Measurements from ENCODE around the gene MYBPC3.
A peak's percentile ranks its signal among the peaks of the same experiment; 100 is the strongest.

MYBPC3 gene

GRCh38 chr11:47347137-47347536, 5.4 kb downstream of the MYBPC3 start:
- Histone ChIP-seq H2BK120ac (ENCODE audit: low read depth, low read length) (peak overlapping the region; percentile 81), H3K4me3 (ENCODE audit: low read length in 2 of 2) (no peak overlapping the region), H3K4me1 (ENCODE audit: control insufficient read depth in 2 of 2, insufficient read depth in 1 of 2, low read depth in 1 of 2, low read length in 2 of 2) (peaks cover 5 to 9% of the 10 kb centered on the region in 2 donors), H4K91ac (ENCODE audit: low read depth, low read length, poor library complexity) (no peak overlapping the region), H2BK12ac (ENCODE audit: low read length) (peak overlapping the region; percentile 58), H3K9ac (ENCODE audit: low read depth, low read length, poor library complexity) (no peak overlapping the region), H2AFZ (ENCODE audit: low read length) (no peak overlapping the region), H2BK15ac (ENCODE audit: low read length) (peak overlapping the region; percentile 98), H3K27me3 (ENCODE audit: control insufficient read depth in 3 of 3, insufficient read depth in 3 of 3, low read depth in 1 of 3, low read length in 3 of 3) (peaks cover 0 to 43% (median 0%) of the 10 kb centered on the region in 3 experiments), H2BK5ac (ENCODE audit: low read length) (peak overlapping the region; percentile 96), H3K27ac (replicated peaks; ENCODE audit: low read length) (no peak overlapping the region), H3K23ac (ENCODE audit: low read depth, low read length, poor library complexity) (no peak overlapping the region), H3K36me3 (replicated peaks in 1 of 2; ENCODE audit: control insufficient read depth in 2 of 2, insufficient read depth in 2 of 2, low read length in 2 of 2) (no peaks in the 10 kb centered on the region), H3K4me2 (ENCODE audit: insufficient read depth, low read length, poor library complexity, severe bottlenecking) (no peak overlapping the region), H3K18ac (ENCODE audit: low read length) (peak overlapping the region; percentile 31), H4K8ac (ENCODE audit: low read depth, low read length) (no peak overlapping the region), H3K4ac (ENCODE audit: low read length) (no peak overlapping the region), H3K79me1 (ENCODE audit: low read depth, low read length) (peaks cover 2% of the 10 kb centered on the region), H3K9me3 (replicated peaks in 1 of 2; ENCODE audit: control insufficient read depth in 2 of 2, insufficient read depth in 1 of 2, low read depth in 1 of 2, low read length in 2 of 2) (no peaks in the 10 kb centered on the region), H2AK5ac (ENCODE audit: low read depth, low read length) (peak overlapping the region; percentile 89), H3K14ac (ENCODE audit: low read length) (no peak overlapping the region)
- WGBS, 2 donors (ENCODE audit: extremely low coverage in 2 of 2, insufficient read length in 2 of 2, insufficient replicate concordance in 1 of 2): no CpG with 5 or more reads among the region's 5 CpGs
- no peak for DNase-seq (ENCODE audit: low spot score)

- no peak overlapping the region for H4K91ac ChIP-seq (ENCODE audit: low read depth, low read length, poor library complexity)
- H2BK5ac ChIP-seq (ENCODE audit: low read length): peak overlapping the region; percentile 0
- H3K4me1 ChIP-seq (ENCODE audit: control insufficient read depth in 2 of 2, insufficient read depth in 1 of 2, low read depth in 1 of 2, low read length in 2 of 2): peaks cover 5 to 9% of the 10 kb centered on the region in 2 donors
- peak overlapping the region; percentile 21 for H3K4me2 ChIP-seq (ENCODE audit: insufficient read depth, low read length, poor library complexity, severe bottlenecking)
- H3K9ac ChIP-seq (ENCODE audit: low read depth, low read length, poor library complexity): peak overlapping the region; percentile 82
- H3K9me3 ChIP-seq (replicated peaks in 1 of 2; ENCODE audit: control insufficient read depth in 2 of 2, insufficient read depth in 1 of 2, low read depth in 1 of 2, low read length in 2 of 2): no peaks in the 10 kb centered on the region
- H2AFZ ChIP-seq (ENCODE audit: low read length): peak overlapping the region; percentile 1
- H4K8ac ChIP-seq (ENCODE audit: low read depth, low read length): no peak overlapping the region
- H3K27me3 ChIP-seq (ENCODE audit: control insufficient read depth in 3 of 3, insufficient read depth in 3 of 3, low read depth in 1 of 3, low read length in 3 of 3): peaks cover 0 to 40% (median 0%) of the 10 kb centered on the region in 3 experiments
- no peaks in the 10 kb centered on the region for H3K36me3 ChIP-seq (replicated peaks in 1 of 2; ENCODE audit: control insufficient read depth in 2 of 2, insufficient read depth in 2 of 2, low read length in 2 of 2)
- H3K79me1 ChIP-seq (ENCODE audit: low read depth, low read length): peaks cover 2% of the 10 kb centered on the region
- no CpG with 5 or more reads among the region's 18 CpGs for WGBS, 2 donors (ENCODE audit: extremely low coverage in 2 of 2, insufficient read length in 2 of 2, insufficient replicate concordance in 1 of 2)
- H2BK15ac ChIP-seq (ENCODE audit: low read length): peak overlapping the region; percentile 96
- no peak overlapping the region for H3K14ac ChIP-seq (ENCODE audit: low read length)
- peak overlapping the region; percentile 83 for H2BK120ac ChIP-seq (ENCODE audit: low read depth, low read length)
- peak overlapping the region; percentile 93 for H3K18ac ChIP-seq (ENCODE audit: low read length)
- peak overlapping the region; percentile 98 for H2BK12ac ChIP-seq (ENCODE audit: low read length)
- peak overlapping the region; percentile 89 for H2AK5ac ChIP-seq (ENCODE audit: low read depth, low read length)
- no peak overlapping the region for H3K4me3 ChIP-seq (ENCODE audit: low read length in 2 of 2)
- H3K4ac ChIP-seq (ENCODE audit: low read length): peak overlapping the region; percentile 17
- H3K27ac ChIP-seq (replicated peaks; ENCODE audit: low read length): peak overlapping the region; percentile 78
- no peak for DNase-seq (ENCODE audit: low spot score)
- no peak overlapping the region for H3K23ac ChIP-seq (ENCODE audit: low read depth, low read length, poor library complexity)
Measured at GRCh38 chr11:47345890-47346563, 6.5 kb downstream of the MYBPC3 start.

GRCh38 chr11:47342854-47343253, 9.6 kb downstream of the MYBPC3 start:
- H3K9me3 ChIP-seq (replicated peaks in 1 of 2; ENCODE audit: control insufficient read depth in 2 of 2, insufficient read depth in 1 of 2, low read depth in 1 of 2, low read length in 2 of 2): peaks cover 0 to 2% of the 10 kb centered on the region in 2 donors
- H2BK15ac ChIP-seq (ENCODE audit: low read length): peak overlapping the region; percentile 29
- no peak overlapping the region for H4K8ac ChIP-seq (ENCODE audit: low read depth, low read length)
- peak overlapping the region; percentile 95 for H2AK5ac ChIP-seq (ENCODE audit: low read depth, low read length)
- peaks cover 0 to 33% (median 0%) of the 10 kb centered on the region in 3 experiments for H3K27me3 ChIP-seq (ENCODE audit: control insufficient read depth in 3 of 3, insufficient read depth in 3 of 3, low read depth in 1 of 3, low read length in 3 of 3)
- no peak overlapping the region for H3K23ac ChIP-seq (ENCODE audit: low read depth, low read length, poor library complexity)
- H3K18ac ChIP-seq (ENCODE audit: low read length): peak overlapping the region; percentile 83
- peak overlapping the region; percentile 56 for H3K14ac ChIP-seq (ENCODE audit: low read length)
- H3K36me3 ChIP-seq (replicated peaks in 1 of 2; ENCODE audit: control insufficient read depth in 2 of 2, insufficient read depth in 2 of 2, low read length in 2 of 2): no peaks in the 10 kb centered on the region
- peak overlapping the region; percentile 7 for H2BK12ac ChIP-seq (ENCODE audit: low read length)
- no peak for DNase-seq (ENCODE audit: low spot score)
- H3K79me1 ChIP-seq (ENCODE audit: low read depth, low read length): peaks cover 2% of the 10 kb centered on the region
- H3K4ac ChIP-seq (ENCODE audit: low read length): peak overlapping the region; percentile 76
- H3K9ac ChIP-seq (ENCODE audit: low read depth, low read length, poor library complexity): no peak overlapping the region
- WGBS, 2 donors (ENCODE audit: extremely low coverage in 2 of 2, insufficient read length in 2 of 2, insufficient replicate concordance in 1 of 2): no CpG with 5 or more reads among the region's 15 CpGs
- H3K4me2 ChIP-seq (ENCODE audit: insufficient read depth, low read length, poor library complexity, severe bottlenecking): no peak overlapping the region
- H3K4me1 ChIP-seq (ENCODE audit: control insufficient read depth in 2 of 2, insufficient read depth in 1 of 2, low read depth in 1 of 2, low read length in 2 of 2): peaks cover 0 to 9% of the 10 kb centered on the region in 2 donors
- H4K91ac ChIP-seq (ENCODE audit: low read depth, low read length, poor library complexity): peak overlapping the region; percentile 72
- H2BK5ac ChIP-seq (ENCODE audit: low read length): peak overlapping the region; percentile 5
- H2AFZ ChIP-seq (ENCODE audit: low read length): no peak overlapping the region
- H2BK120ac ChIP-seq (ENCODE audit: low read depth, low read length): no peak overlapping the region
- no peak overlapping the region for H3K27ac ChIP-seq (replicated peaks; ENCODE audit: low read length)
- peak overlapping the region in 1 of 2 donors; percentile 14 for H3K4me3 ChIP-seq (ENCODE audit: low read length in 2 of 2)

- Histone ChIP-seq H3K9me3 (replicated peaks in 1 of 2; ENCODE audit: control insufficient read depth in 2 of 2, insufficient read depth in 1 of 2, low read depth in 1 of 2, low read length in 2 of 2) (peaks cover 0 to 2% of the 10 kb centered on the region in 2 donors), H3K9ac (ENCODE audit: low read depth, low read length, poor library complexity) (peak overlapping the region; percentile 50), H3K27me3 (ENCODE audit: control insufficient read depth in 3 of 3, insufficient read depth in 3 of 3, low read depth in 1 of 3, low read length in 3 of 3) (peaks cover 0 to 26% (median 0%) of the 10 kb centered on the region in 3 experiments), H4K8ac (ENCODE audit: low read depth, low read length) (no peak overlapping the region), H3K4me2 (ENCODE audit: insufficient read depth, low read length, poor library complexity, severe bottlenecking) (no peak overlapping the region), H2BK15ac (ENCODE audit: low read length) (peak overlapping the region; percentile 29), H3K4me3 (ENCODE audit: low read length in 2 of 2) (no peak overlapping the region), H2BK12ac (ENCODE audit: low read length) (peak overlapping the region; percentile 69), H2BK120ac (ENCODE audit: low read depth, low read length) (no peak overlapping the region), H3K18ac (ENCODE audit: low read length) (peak overlapping the region; percentile 35), H2AFZ (ENCODE audit: low read length) (no peak overlapping the region), H3K27ac (replicated peaks; ENCODE audit: low read length) (no peak overlapping the region), H3K79me1 (ENCODE audit: low read depth, low read length) (peaks cover 4% of the 10 kb centered on the region), H3K4ac (ENCODE audit: low read length) (no peak overlapping the region), H3K4me1 (ENCODE audit: control insufficient read depth in 2 of 2, insufficient read depth in 1 of 2, low read depth in 1 of 2, low read length in 2 of 2) (peaks cover 0 to 9% of the 10 kb centered on the region in 2 donors), H3K14ac (ENCODE audit: low read length) (peak overlapping the region; percentile 56), H2BK5ac (ENCODE audit: low read length) (no peak overlapping the region), H4K91ac (ENCODE audit: low read depth, low read length, poor library complexity) (peak overlapping the region; percentile 72), H3K23ac (ENCODE audit: low read depth, low read length, poor library complexity) (no peak overlapping the region), H2AK5ac (ENCODE audit: low read depth, low read length) (peak overlapping the region; percentile 95), H3K36me3 (replicated peaks in 1 of 2; ENCODE audit: control insufficient read depth in 2 of 2, insufficient read depth in 2 of 2, low read length in 2 of 2) (no peaks in the 10 kb centered on the region)
- no peak for DNase-seq (ENCODE audit: low spot score)
- no CpG with 5 or more reads among the region's 24 CpGs for WGBS, 2 donors (ENCODE audit: extremely low coverage in 2 of 2, insufficient read length in 2 of 2, insufficient replicate concordance in 1 of 2)
Measured at GRCh38 chr11:47342036-47342803, 10.3 kb downstream of the MYBPC3 start.

Measured in neuronal stem cell (in vitro differentiated cells).